Right lobe of liver (tissue), 4 donors: Measurements from ENCODE around the gene TSC22D4.

Source experiments
- POLR2A ChIP-seq: fragments of 450-650 bp; IDR thresholded peaks from one replicate; pipeline ENCODE4 v1.6.1; 2017; ENCODE audit warnings: antibody characterized with exemption, mild to moderate bottlenecking
- TF ChIP-seq, protein P1 (sequence below), 4 donors: fragments of 200-600 bp in 3 of 4; fragments of 450-650 bp in 1 of 4; IDR thresholded peaks; one replicate each; pipeline versions ENCODE4 v1.5.1 to v1.8.0; 2016 to 2022; ENCODE audit warnings: antibody characterized with exemption in 4 of 4, mild to moderate bottlenecking in 2 of 4
- donor health status: DM: no; HTN: no; CAD: no.
- donor health status: DM: no; HTN: no; CAD: no.
- donor health status: DM: no; HTN: yes; CAD: no.

DNA sequence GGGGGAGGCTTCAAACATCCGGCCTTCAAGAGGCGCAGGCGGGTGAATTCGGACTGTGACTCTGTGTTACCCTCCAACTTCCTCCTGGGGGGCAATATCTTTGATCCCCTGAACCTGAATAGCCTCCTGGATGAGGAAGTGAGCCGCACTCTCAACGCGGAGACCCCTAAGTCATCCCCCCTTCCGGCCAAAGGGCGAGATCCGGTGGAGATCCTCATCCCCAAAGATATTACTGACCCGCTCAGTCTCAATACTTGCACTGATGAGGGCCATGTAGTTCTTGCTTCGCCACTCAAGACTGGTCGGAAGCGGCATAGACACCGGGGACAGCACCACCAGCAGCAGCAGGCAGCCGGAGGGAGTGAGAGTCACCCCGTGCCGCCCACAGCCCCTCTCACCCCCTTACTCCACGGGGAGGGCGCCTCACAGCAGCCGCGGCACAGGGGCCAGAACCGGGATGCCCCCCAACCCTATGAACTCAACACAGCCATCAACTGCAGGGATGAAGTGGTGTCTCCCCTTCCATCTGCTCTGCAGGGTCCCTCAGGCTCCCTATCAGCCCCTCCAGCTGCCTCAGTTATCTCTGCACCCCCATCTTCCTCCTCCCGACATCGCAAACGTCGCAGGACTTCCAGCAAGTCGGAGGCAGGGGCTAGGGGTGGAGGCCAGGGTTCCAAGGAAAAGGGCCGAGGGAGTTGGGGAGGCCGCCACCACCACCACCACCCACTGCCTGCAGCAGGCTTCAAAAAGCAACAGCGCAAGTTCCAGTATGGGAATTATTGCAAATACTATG, 48.3 kb downstream of the TSC22D4 start:
- no peak for TF ChIP-seq POLR2A
- TF ChIP-seq, protein P1, sequence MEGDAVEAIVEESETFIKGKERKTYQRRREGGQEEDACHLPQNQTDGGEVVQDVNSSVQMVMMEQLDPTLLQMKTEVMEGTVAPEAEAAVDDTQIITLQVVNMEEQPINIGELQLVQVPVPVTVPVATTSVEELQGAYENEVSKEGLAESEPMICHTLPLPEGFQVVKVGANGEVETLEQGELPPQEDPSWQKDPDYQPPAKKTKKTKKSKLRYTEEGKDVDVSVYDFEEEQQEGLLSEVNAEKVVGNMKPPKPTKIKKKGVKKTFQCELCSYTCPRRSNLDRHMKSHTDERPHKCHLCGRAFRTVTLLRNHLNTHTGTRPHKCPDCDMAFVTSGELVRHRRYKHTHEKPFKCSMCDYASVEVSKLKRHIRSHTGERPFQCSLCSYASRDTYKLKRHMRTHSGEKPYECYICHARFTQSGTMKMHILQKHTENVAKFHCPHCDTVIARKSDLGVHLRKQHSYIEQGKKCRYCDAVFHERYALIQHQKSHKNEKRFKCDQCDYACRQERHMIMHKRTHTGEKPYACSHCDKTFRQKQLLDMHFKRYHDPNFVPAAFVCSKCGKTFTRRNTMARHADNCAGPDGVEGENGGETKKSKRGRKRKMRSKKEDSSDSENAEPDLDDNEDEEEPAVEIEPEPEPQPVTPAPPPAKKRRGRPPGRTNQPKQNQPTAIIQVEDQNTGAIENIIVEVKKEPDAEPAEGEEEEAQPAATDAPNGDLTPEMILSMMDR (IDR thresholded peaks at IDR 0.05): no peak
